DND-41 (cell line): ENCODE measurements around the gene PLEKHG3.

Source experiments
- CTCF ChIP-seq: IDR thresholded peaks from 2 replicates; pipeline ENCODE4 v1.5.1; 2012; ENCODE audit warnings: borderline replicate concordance, low read length, moderate library complexity, mild to moderate bottlenecking; ENCODE audit not compliant: poor library complexity, severe bottlenecking; ENCODE audit errors: extremely low read depth
- EZH2 ChIP-seq: IDR thresholded peaks from 3 replicates; pipeline ENCODE4 v1.6.1; 2012; ENCODE audit warnings: borderline replicate concordance, low read depth, mild to moderate bottlenecking, moderate library complexity, low read length, inconsistent platforms; ENCODE audit not compliant: severe bottlenecking

- no peak for TF ChIP-seq CTCF
- TF ChIP-seq EZH2 = no peak
Measured at GRCh38 chr14:64696355-64696857, 7.8 kb upstream of the PLEKHG3 start.
